Measurements from ENCODE around the gene OR1S1. TPM values are rescaled to one million over a fixed set of nuclear protein-coding genes. Genes with fewer than 3 reads are reported as not detected.
"Not testable (repeated sequence)": the region's sequence is repeated elsewhere in the genome, so short reads cannot be mapped to it uniquely, and the experiment has no call there.

The OR1S1 gene
- total RNA-seq = not detected

DNA sequence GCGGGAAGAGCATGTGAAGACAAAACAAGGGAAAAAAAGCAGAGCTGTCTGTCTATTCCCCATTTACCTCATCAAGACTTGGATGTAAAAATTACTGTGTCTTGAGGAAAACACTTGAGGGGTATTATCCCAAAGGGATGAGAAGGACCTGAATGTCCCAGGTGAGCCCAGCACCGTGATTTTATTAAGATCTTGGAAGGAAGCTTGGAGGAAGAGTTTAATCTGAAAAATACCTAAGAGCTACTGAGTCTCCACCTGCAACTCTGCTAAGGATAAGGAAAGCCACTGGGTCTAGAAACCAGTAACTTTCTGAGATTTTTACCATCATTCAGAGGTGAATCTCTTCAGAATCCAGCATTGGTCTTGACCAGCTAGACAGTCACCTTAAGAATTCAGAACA lies at the start of gene OR1S1:
OR1S1 (plus strand) TSS at position 301 of the 400 bp plus-strand sequence.
- not testable (repeated sequence) for DNase-seq

DNA sequence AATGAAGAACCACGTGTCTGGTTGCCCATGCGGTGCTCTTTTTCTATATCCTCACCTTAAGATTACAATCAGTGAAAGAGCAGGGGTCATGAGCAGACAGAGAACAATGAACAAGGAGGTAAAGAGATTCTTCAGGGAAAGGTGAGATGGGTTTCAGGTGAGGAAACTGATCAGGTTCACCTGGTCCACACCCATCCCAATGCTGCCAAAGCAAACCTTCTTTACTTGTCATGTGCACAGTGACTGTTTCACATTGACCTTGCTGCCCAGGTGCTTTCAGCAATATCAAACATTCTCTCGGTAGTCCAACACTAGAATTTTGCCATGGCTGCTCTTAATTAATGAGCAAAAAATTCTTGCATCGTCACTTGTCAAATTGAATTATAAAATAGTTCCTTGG lies 48.1 kb upstream of the OR1S1 start:
- DNase-seq = no peak

DNA sequence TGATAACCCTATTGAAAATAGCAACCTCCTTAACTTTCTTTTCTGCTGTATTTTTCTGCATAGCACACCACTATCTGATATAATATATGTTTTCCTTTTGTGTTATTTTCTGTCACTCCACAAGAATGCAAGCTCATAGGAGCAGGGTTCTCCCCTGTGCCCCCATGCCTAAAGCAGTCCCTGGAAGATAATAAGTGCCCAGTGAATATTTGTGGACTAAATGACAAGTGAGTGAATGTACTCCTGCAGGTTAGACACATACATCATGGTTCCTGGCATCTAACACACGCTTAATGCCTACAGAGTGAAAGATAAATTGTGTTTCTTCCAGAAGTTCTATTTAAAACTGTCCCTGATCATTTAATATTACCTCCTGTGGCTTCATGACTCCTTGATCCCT lies 47.5 kb upstream of the OR1S1 start:
- no peak for DNase-seq

DNA sequence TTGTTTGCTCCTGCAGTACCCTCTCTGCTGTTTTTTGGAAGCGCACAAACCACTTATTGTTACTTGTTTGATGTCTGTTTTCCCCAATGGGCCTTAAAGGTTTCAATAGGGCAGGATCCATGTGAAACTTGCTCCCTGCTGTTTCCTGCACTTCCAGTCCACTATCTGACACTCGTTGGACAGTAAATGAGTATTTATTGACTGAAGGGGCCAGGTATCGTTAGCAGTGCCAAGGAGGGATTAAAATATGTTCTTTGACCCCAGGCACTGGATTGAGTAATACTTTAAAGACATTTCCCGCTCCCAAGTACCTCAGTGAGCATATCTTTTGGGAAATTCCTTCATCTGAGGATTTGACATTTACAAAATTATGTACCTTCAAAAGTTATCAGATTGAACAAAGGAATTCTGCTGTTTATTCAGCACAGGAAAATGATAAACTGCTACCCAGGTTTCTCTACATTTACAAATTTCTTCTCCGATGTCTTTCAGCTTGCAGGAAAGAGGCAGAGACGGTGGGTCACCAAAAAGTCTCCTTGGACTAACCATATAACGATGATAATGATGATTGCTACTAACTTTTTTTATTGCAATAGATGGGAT lies 46.9 kb upstream of the OR1S1 start:
- no peak for DNase-seq

DNA sequence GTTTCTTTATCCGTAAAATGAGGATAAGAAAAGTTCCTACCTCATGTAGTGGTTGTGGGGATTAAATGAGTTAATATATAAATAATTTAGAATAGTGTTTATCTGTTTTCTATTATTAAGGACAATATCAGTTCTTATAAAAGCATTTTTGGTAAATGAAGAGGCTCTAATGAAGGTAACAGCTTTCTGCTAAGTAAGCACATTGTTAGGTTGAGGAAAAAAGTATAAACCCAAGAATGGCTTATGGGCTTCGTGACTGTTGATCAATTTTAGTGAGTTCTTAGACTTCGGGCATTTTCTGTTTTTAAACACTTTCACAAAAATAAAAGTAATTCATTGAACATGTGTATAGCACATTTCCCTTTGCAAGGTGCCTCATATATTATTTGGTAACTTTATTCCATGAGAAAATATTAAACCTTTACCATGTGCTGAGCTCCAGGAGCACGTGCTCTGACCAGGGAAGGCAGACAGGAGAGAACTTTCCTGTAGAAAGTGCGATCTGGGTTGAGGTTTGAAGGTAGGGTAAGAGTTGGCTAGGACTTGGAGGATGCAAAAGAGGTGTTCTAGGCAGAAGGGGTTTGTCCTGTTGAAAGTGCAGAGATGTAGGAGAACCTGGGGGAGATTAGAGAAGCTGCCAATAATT lies 35.0 kb upstream of the OR1S1 start:
- DNase-seq = no peak

DNA sequence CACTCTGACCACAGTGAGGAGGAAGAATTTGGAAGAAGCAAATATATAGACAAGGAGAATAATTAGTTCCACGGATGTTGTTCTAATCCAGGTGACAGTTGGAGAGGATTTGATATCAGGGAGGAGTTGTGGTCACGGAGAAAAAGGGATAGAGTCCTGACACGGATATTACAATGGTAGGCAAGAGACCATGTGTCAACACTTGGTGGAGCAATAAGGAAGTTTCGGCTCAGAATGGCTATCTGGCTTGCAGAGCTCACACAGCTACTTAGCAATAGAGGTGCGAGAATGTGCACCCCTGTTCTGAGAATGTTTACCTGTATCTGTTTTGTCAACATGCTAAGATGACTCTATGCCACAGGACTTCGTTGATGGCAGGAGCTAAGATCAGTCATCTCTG lies 34.1 kb upstream of the OR1S1 start:
- no peak for DNase-seq

DNA sequence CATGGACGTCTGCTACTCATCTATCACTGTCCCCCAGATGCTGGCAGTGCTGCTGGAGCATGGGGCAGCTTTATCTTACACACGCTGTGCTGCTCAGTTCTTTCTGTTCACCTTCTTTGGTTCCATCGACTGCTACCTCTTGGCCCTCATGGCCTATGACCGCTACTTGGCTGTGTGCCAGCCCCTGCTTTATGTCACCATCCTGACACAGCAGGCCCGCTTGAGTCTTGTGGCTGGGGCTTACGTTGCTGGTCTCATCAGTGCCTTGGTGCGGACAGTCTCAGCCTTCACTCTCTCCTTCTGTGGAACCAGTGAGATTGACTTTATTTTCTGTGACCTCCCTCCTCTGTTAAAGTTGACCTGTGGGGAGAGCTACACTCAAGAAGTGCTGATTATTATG lies 32.9 kb upstream of the OR1S1 start:
- DNase-seq = no peak

DNA sequence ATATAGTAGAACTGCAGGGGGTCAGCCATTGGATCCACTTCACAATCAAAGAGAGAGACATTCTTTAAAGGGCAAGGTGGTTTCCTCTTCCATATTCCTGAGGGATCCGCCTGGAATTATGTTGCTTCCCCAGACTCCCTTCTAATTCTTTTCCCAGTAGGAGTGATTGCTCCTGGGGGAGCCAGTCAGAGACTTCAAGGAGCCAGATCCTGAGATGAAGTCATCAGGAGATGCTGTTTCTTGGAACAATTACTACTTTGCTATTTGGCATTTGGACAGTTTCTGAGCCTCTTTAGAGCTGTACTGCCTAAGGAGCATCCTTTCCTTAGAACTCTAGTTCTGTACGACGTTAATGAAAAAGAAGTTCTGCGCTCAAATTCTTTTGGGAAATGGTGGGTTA lies 25.6 kb upstream of the OR1S1 start:
- no peak for DNase-seq

DNA sequence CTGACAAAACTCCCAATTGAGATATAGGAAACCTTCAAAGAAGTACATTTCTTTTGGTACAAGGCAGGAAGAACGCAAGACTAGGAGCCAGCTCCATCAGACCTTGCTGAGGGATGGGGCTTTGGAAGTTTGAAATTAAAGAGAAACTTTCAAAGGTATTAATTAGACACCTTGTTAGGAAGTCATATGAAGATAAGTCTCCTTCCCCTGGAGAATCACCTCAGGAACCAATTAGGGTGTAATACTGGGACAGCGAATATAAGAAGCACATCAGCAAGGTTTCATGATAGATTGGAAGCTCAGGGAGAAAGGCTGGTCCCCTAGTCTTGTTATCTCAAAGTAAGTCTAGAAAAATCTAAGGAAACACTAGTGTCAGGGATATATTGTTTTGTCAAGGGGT lies 23.8 kb upstream of the OR1S1 start, which contains the start of gene OR9Q2:
OR9Q2 (plus strand) TSS at position 301 of the 400 bp plus-strand sequence. CDS start 1,421 bp downstream, outside the sequence.
- no peak for DNase-seq

DNA sequence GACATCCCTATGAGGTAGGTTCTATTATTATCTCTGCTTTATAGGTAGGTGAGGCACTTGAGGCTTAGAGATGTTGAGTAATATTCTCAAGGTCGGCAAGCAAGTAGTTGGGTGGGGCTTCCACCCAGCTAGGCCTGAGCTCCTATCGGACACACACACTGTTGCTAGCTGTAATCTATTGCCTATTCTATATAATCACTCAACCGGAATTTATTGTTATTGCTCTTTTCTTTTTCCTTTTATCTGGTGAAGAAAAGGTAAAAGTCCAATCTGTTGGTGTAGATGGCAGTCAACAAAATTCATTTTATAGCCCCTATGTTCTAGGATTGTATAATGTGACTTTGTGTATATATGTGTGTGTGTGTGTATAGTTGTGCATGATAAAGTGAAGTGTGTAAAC lies 20.3 kb upstream of the OR1S1 start:
- DNase-seq = no peak

DNA sequence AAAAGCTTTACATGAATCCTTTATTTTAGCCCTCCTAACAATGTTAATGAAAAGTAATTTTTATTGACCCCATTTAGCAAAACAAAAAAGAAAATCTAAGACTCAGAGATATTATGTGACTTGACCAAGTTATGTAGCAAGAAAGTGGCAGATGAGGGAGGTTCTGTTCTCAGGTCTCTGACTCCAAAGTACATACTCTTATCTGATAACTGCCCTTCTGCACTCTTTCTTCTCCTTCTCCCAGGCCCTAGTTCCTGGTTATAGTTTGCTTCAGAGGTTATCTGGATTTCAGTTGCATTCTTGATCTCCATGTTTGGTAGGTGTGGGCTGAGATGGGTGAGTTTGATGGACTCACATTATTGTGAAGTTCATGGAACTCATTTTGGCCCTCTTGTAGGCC lies 19.1 kb upstream of the OR1S1 start:
- no peak for DNase-seq

DNA sequence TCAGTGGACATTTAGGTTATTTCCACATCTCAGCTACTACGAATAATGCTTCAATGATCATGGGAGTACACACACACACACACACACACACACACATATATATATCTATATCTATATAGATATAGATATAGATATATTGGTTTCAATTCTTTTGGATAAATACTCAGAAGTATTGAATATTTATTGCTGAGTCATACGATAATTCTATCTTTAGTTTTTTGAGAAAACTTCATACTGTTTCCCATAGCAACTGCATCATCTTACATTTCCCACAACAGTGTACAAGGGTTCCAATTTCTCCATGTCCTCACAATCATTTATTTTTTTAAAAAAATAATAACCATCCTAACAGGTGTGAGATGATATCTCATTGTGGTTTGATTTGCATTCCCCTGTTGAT lies 16.6 kb upstream of the OR1S1 start:
- DNase-seq = no peak

DNA sequence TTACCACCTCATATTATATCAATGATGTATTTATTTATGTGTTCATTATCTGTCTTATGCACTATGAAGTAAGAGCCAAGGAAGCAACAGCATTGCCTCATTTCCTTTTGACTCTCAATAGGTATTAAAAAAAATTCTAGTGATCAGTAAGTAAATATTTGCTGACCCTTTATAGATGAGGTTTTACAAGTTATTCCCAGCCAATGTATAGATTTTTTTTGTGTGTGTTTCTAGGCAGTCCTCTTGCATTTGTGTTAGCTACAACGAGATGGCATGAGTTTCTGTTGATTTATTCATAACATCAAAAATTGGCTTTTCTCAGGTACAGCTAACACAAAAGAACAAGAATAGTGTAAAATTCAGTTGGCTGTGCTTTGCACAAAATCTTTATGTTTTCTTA lies 13.2 kb upstream of the OR1S1 start:
- no peak for DNase-seq

DNA sequence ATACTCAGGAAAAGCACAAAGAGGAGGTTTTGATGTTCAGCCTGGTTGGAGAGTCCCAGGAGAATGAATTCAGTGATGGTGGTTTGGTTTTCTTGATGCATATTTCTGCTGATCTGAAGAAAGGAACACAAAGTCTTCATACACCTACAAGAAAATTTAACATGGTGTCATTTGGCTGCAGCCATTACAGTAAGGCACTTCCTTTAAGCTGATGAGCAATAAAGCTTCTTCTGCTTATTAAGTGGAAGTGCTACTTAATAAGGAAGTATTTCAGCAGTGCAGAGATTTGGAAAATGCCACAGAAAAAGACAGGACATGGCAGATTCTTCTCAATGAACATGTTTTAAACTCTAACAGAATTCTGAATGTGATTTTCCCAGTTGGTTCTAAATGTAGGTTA lies 8.5 kb upstream of the OR1S1 start, which contains the start of gene OR1S2:
OR1S2 (minus strand) TSS at position 101 of the 400 bp plus-strand sequence; CDS start at position 101, 0 bp downstream.
- DNase-seq = no peak

DNA sequence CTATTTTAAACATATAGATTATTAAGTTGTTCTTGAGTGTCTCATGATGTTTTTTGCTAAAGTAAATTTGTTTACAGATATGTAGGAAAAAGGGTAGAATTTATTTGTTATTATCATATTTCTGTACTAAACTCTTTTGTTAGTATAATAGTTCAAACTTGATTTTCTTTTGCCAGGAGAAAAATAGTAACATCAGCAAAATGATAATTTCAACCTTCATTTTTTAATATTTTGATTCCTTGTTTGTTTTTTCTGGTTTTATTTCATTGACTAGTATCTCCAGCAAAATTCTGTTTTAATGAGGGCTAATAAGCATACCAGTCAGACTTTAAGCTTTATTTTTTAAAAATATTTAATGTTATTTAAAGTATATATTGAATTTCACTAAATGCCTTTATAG lies 4.0 kb downstream of the OR1S1 start:
- DNase-seq = no peak

DNA sequence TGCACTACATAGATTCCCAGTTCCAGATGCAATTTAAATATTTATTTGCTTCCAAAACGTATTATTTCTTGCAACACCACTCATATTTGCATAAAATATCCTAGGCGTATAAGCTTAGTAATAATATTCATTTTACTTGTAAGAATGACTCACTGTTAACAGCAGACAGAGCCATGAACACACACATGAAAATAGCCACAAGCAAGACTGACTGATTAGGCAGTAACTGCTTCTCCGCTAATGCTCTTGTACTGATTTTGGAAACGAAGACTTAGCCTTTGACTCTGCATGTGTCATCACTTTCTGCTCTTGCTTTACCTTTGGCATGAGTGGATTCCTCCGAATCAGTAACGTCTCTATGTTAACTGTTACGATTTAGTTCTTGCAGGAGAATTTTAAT lies 10.2 kb downstream of the OR1S1 start:
- DNase-seq = no peak

DNA sequence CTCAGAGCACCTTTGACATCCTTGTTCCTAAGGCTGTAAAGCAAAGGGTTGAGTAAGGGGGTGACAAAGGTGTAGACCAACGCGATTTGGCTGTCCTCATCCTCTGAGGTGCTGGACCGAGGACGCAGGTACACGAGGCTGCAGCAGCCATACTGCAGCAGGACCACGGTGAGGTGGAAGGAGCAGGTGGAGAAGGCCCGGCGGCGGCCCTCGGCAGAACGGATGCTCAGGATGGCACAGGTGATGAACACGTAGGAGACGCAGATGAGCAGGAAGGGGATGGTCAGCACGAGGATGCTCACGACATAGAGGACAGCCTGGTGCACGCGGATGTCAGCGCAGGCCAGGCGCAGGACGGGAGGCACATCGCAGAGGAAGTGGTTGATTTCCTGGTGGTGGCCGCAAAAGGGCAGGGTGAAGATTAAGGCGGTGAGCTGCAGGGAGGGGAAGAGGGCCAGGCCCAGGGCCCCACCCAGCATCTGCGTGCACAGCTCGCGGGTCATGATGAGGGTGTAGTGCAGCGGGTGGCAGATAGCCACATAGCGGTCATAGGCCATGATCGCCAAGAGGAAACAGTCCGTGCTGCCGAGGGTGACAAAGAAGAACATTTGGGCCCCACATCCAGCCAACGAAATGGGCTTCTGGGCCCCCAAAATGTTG lies 15.6 kb downstream of the OR1S1 start:
- DNase-seq = no peak

DNA sequence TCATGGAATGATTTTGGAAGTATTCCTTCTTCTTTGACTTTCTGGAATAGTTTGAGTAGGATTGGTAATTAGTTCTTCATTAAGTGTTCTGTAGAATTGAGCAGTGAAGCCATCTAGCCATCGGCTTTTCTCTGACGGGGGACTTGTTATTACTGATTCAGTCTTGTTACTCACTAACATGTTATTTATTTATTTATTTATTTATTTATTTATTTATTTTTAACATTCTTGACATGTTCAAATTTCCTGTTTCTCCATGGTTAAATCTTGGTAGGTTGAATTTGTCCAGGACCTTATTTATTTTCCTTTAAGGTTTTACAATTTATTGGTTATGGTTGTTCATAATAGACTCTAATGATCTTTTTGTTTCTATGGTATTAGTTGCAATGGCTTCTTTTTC lies 31.4 kb downstream of the OR1S1 start:
- no peak for DNase-seq

DNA sequence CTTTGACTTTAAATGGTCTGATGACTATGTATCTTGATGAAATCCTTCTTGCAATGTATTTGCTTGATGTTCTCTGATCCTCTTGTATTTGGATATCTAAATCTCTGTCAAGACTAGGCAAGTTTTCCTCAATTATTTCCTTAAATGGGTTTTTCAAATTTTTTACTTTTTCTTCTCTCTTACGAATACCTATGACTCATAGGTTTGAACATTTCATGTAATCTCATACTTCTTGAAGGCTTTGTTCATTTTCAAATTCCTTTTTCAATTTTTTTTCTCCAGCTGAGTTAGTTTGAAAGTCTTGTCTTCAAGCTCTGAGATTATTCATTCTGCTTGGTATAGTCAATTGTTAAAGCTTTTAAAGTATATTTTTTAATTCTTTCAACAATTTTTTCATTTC lies 42.4 kb downstream of the OR1S1 start:
- DNase-seq = no peak

DNA sequence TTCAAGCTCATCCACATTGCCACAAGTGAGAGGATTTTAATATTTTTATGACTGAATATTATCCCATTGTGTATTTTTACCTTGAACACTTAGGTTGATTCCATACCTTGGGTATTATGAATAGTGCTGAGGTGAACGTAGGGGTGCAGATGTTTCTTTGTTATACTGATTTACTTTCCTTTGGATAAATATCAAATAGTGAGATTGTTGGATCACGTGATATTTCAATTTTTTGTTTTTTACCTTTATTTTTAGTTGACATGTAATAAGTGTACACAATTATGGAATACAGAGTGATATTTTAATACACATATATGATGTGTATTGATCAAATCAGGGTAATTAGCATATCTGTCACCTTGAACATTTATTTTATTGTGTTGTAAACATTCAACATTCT lies 47.5 kb downstream of the OR1S1 start:
- DNase-seq = no peak

All from skin of body (tissue), 2 donors.